ENCODE results near the gene ST6GALNAC4.

Gene ST6GALNAC4

GRCh38 chr9:127941961-127942215 lies 25.0 kb upstream of the ST6GALNAC4 start:
- Mint-ChIP-seq H3K4me1 (peaks cover 32 to 48% of the 10 kb centered on the region in 2 donors), H3K27ac (no peak overlapping the region), H3K4me3 (no peak overlapping the region), H3K36me3 (peaks cover 19 to 39% of the 10 kb centered on the region in 2 donors), H3K27me3 (no peaks in the 10 kb centered on the region), H3K9me3 (no peaks in the 10 kb centered on the region)
- ATAC-seq (replicated peaks) (no peak), DNase-seq (no peak)

- Mint-ChIP-seq H3K9me3 (no peaks in the 10 kb centered on the region), H3K27ac (no peak overlapping the region), H3K4me3 (no peak overlapping the region), H3K27me3 (no peaks in the 10 kb centered on the region), H3K4me1 (peaks cover 36 to 52% of the 10 kb centered on the region in 2 donors), H3K36me3 (peaks cover 20 to 40% of the 10 kb centered on the region in 2 donors)
- ATAC-seq (replicated peaks) (no peak), DNase-seq (no peak)
Observed at GRCh38 chr9:127941062-127941960, 24.5 kb upstream of the ST6GALNAC4 start.

GRCh38 chr9:127940593-127940992 lies 23.8 kb upstream of the ST6GALNAC4 start:
- H3K4me1 Mint-ChIP-seq, result peaks cover 43 to 52% of the 10 kb centered on the region in 2 donors
- no peaks in the 10 kb centered on the region for H3K27me3 Mint-ChIP-seq
- H3K9me3 Mint-ChIP-seq, result no peaks in the 10 kb centered on the region
- DNase-seq (no peak), ATAC-seq (replicated peaks) (no peak)
- peak overlapping the region; percentile 38 for H3K27ac Mint-ChIP-seq
- H3K36me3 Mint-ChIP-seq, result peaks cover 20 to 44% of the 10 kb centered on the region in 2 donors
- no peak overlapping the region for H3K4me3 Mint-ChIP-seq

- H3K4me1 Mint-ChIP-seq, result peaks cover 46 to 53% of the 10 kb centered on the region in 2 donors
- peaks cover 24 to 47% of the 10 kb centered on the region in 2 donors for H3K36me3 Mint-ChIP-seq
- H3K4me3 Mint-ChIP-seq, result peak overlapping the region; percentile 52 to 66
- H3K9me3 Mint-ChIP-seq, result no peaks in the 10 kb centered on the region
- DNase-seq (no peak), ATAC-seq (replicated peaks) (no peak)
- no peaks in the 10 kb centered on the region for H3K27me3 Mint-ChIP-seq
- peak overlapping the region; percentile 81 for H3K27ac Mint-ChIP-seq
Observed at GRCh38 chr9:127938298-127938690, 21.5 kb upstream of the ST6GALNAC4 start.

- peaks cover 28 to 48% of the 10 kb centered on the region in 2 donors for H3K36me3 Mint-ChIP-seq
- H3K4me1 Mint-ChIP-seq, result peaks cover 44 to 46% of the 10 kb centered on the region in 2 donors
- H3K4me3 Mint-ChIP-seq, result peak within 1 kb of the TSS; percentile 93 to 95
- DNase-seq (peak; percentile 80), ATAC-seq (replicated peaks) (peak; percentile 97 to 98)
- H3K27me3 Mint-ChIP-seq, result no peaks in the 10 kb centered on the region
- no peaks in the 10 kb centered on the region for H3K9me3 Mint-ChIP-seq
- peak within 1 kb of the TSS; percentile 93 for H3K27ac Mint-ChIP-seq
Observed at GRCh38 chr9:127937388-127938297, 20.8 kb upstream of the ST6GALNAC4 start, which contains the start of gene DPM2. Gene DPM2, minus strand, starts transcription at chr9:127937854. Its CDS starts 34 bp downstream, at chr9:127937820.

- no peaks in the 10 kb centered on the region for H3K9me3 Mint-ChIP-seq
- no peaks in the 10 kb centered on the region for H3K27me3 Mint-ChIP-seq
- peak overlapping the region; percentile 93 to 95 for H3K4me3 Mint-ChIP-seq
- DNase-seq (no peak), ATAC-seq (replicated peaks) (no peak)
- peaks cover 25 to 43% of the 10 kb centered on the region in 2 donors for H3K36me3 Mint-ChIP-seq
- H3K27ac Mint-ChIP-seq, result peak overlapping the region; percentile 93
- peaks cover 41 to 45% of the 10 kb centered on the region in 2 donors for H3K4me1 Mint-ChIP-seq
Observed at GRCh38 chr9:127937056-127937387, 20.2 kb upstream of the ST6GALNAC4 start.

- H3K36me3 Mint-ChIP-seq, result peaks cover 25 to 46% of the 10 kb centered on the region in 2 donors
- DNase-seq, result no peak
Observed at GRCh38 chr9:127936347-127936852, 19.6 kb upstream of the ST6GALNAC4 start.

GRCh38 chr9:127935765-127936221 lies 19.0 kb upstream of the ST6GALNAC4 start:
- Mint-ChIP-seq H3K27ac (peak overlapping the region; percentile 62), H3K36me3 (peaks cover 25 to 46% of the 10 kb centered on the region in 2 donors), H3K9me3 (no peaks in the 10 kb centered on the region), H3K27me3 (no peaks in the 10 kb centered on the region), H3K4me3 (peak overlapping the region; percentile 93 to 95), H3K4me1 (peaks cover 49 to 56% of the 10 kb centered on the region in 2 donors)
- ATAC-seq (replicated peaks) (peak in 1 of 2 donors; percentile 9), DNase-seq (no peak)

More at GRCh38 chr9:127936347-127936852, 19.6 kb upstream of the ST6GALNAC4 start:
- peak overlapping the region; percentile 62 for H3K27ac Mint-ChIP-seq
- H3K9me3 Mint-ChIP-seq, result no peaks in the 10 kb centered on the region
- no peaks in the 10 kb centered on the region for H3K27me3 Mint-ChIP-seq
- H3K4me1 Mint-ChIP-seq, result peaks cover 44 to 50% of the 10 kb centered on the region in 2 donors
- peak overlapping the region; percentile 93 to 95 for H3K4me3 Mint-ChIP-seq
- ATAC-seq (replicated peaks), result no peak

- H3K4me1 Mint-ChIP-seq, result peaks cover 51 to 63% of the 10 kb centered on the region in 2 donors
- H3K4me3 Mint-ChIP-seq, result peak overlapping the region; percentile 93 to 95
- H3K27me3 Mint-ChIP-seq, result no peaks in the 10 kb centered on the region
- no peak for DNase-seq
- no peaks in the 10 kb centered on the region for H3K9me3 Mint-ChIP-seq
- ATAC-seq (replicated peaks), result no peak
- H3K27ac Mint-ChIP-seq, result no peak overlapping the region
- peaks cover 25 to 43% of the 10 kb centered on the region in 2 donors for H3K36me3 Mint-ChIP-seq
Observed at GRCh38 chr9:127934986-127935385, 18.1 kb upstream of the ST6GALNAC4 start.

- H3K4me3 Mint-ChIP-seq, result peak overlapping the region in 1 of 2 donors; percentile 30
- H3K4me1 Mint-ChIP-seq, result peaks cover 53 to 70% of the 10 kb centered on the region in 2 donors
- ATAC-seq (replicated peaks) (no peak), DNase-seq (no peak)
- no peaks in the 10 kb centered on the region for H3K27me3 Mint-ChIP-seq
- no peak overlapping the region for H3K27ac Mint-ChIP-seq
- peaks cover 25 to 43% of the 10 kb centered on the region in 2 donors for H3K36me3 Mint-ChIP-seq
- H3K9me3 Mint-ChIP-seq, result no peaks in the 10 kb centered on the region
Observed at GRCh38 chr9:127934248-127934647, 17.4 kb upstream of the ST6GALNAC4 start.

- H3K9me3 Mint-ChIP-seq, result no peaks in the 10 kb centered on the region
- DNase-seq, result no peak
- H3K27ac Mint-ChIP-seq, result peak overlapping the region; percentile 44
- peaks cover 7 to 19% of the 10 kb centered on the region in 2 donors for H3K27me3 Mint-ChIP-seq
- peaks cover 38 to 56% of the 10 kb centered on the region in 2 donors for H3K4me1 Mint-ChIP-seq
- peak; percentile 55 to 60 for ATAC-seq (replicated peaks)
- peaks cover 24 to 33% of the 10 kb centered on the region in 2 donors for H3K36me3 Mint-ChIP-seq
- H3K4me3 Mint-ChIP-seq, result peak overlapping the region; percentile 65 to 84
Observed at GRCh38 chr9:127931092-127931881, 14.4 kb upstream of the ST6GALNAC4 start.

- peak within 1 kb of the TSS; percentile 44 for H3K27ac Mint-ChIP-seq
- DNase-seq, result peak; percentile 73
- peaks cover 12 to 19% of the 10 kb centered on the region in 2 donors for H3K27me3 Mint-ChIP-seq
- H3K4me1 Mint-ChIP-seq, result peaks cover 30 to 49% of the 10 kb centered on the region in 2 donors
- peaks cover 18 to 26% of the 10 kb centered on the region in 2 donors for H3K36me3 Mint-ChIP-seq
- ATAC-seq (replicated peaks), result peak; percentile 79 to 82
- H3K4me3 Mint-ChIP-seq, result peak within 1 kb of the TSS; percentile 65 to 84
- H3K9me3 Mint-ChIP-seq, result no peaks in the 10 kb centered on the region
Observed at GRCh38 chr9:127930231-127931091, 13.6 kb upstream of the ST6GALNAC4 start, which contains the start of gene PIP5KL1. Gene PIP5KL1, minus strand, starts transcription at chr9:127930777. Its CDS starts 25 bp downstream, at chr9:127930752.

Measured in stimulated activated naive B cell treated with anti-CD40 and anti-IgM and Interleukin-4, amounts not matched to agents 10 μg/mL and 1 μg/mL and 100 μg/mL, for 72 hours (primary cell).